ENCODE results near the gene MEGF11.

GRCh38 chr15:66241908-66242285 lies 11.7 kb downstream of the MEGF11 start:
- no peak for TF ChIP-seq CTCF (IDR thresholded peaks at IDR 0.05; ENCODE audit: low read depth, low read length)
- no peak for TF ChIP-seq EZH2phosphoT487 (IDR thresholded peaks at IDR 0.05; ENCODE audit: low read depth)

Data from OCI-LY3 (cell line).